ENCODE data around the gene TENT4A. TPM values are rescaled to one million over a fixed set of nuclear protein-coding genes. Genes with fewer than 3 reads are reported as not detected.

The TENT4A gene
- total RNA-seq, 8 experiments from 2014 or later, result 10.5 to 29.2 (median 21.0) TPM

DNA sequence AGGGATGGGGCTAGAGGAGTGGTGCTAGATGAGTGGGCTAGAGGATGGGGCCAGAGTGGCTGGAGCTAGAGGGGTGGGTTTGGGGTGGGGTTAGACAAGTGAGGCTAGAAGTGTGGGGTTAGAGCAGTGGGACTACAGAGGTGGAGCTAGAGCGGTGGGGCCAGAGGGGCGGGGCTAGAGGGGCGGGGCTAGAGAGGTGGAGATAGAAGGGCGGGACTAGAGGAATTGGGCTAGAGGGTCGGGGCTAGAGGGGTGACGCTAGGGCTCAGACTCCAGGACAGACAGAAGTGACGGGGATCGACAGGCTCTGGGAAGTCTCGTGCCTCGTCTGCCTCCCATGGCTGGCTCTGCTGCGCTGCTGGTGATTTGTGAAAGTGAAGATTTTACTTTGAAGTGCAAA lies 31.0 kb upstream of the TENT4A start:
- ATAC-seq (replicated peaks in 6 of 8), result no peak
- H3K27ac ChIP-seq, result no peak overlapping the region
- in situ Hi-C loops (cut with MboI; ENCODE audit: low pct_unique_long_range_greater_than_20kb in 2 of 9, low sequenced_read_pairs in 9 of 9, unreplicated experiment in 9 of 9), result no loop called here
- no peak overlapping the region for H3K4me3 ChIP-seq
- no peaks in the 10 kb centered on the region for H3K4me1 ChIP-seq (replicated peaks in 1 of 2)
- WGBS, 10 experiments, result 29 to 83% (median 47%) methylated on average over 1 to 3 of the region's 11 CpGs; no CpG with 5 or more reads in 7 of the 10 experiments

DNA sequence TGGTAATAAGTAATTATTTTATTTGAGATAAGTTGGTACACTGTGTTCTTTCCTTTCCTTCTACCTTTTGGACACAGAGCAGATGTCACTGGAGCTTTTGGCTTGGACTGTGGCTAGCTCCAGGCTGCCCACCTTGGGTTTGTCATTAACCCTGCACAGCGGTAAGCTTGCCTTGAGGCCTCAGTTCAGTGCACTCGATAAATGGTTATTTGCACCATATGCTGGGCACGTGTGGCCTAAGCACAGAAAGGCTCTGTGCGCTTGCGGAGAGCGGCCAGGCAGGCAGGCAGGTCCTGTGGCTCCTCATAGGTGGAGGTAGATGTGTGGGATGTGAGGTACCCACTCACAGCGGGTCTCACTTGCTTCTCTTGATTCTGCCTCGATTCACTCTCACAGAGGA lies 30.0 kb upstream of the TENT4A start:
- H3K4me1 ChIP-seq (replicated peaks in 1 of 2), result no peaks in the 10 kb centered on the region

DNA sequence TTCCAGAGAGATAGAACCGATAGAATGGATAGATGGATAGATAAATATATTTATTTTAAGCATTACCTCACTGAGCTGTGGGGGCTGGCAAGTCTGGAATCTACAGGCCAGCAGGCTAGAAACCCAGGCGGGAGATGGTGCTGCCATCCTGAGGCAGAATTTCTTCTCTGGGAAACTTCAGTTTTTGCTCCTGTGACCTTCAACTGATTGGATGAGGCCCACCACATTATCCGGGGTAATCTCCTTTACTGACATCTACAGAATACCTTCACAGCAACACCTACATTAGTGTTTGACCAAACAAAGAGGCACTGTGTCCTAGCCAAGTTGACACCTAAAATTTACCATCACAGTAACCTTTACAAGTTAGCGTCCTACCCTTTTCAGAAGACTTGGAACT lies 29.2 kb upstream of the TENT4A start:
- WGBS, 10 experiments, result 25 to 90% (median 73%) methylated on average over 2 to 3 of the region's 4 CpGs; no CpG with 5 or more reads in 1 of the 10 experiments
- ATAC-seq (replicated peaks in 6 of 8), result no peak
- in situ Hi-C loops (cut with MboI; ENCODE audit: low pct_unique_long_range_greater_than_20kb in 2 of 9, low sequenced_read_pairs in 9 of 9, unreplicated experiment in 9 of 9), result no loop called here

More for the DNA sequence above, 30.0 kb upstream of the TENT4A start:
- Histone ChIP-seq H3K27ac (no peak overlapping the region), H3K4me3 (no peak overlapping the region)
- in situ Hi-C loops (cut with MboI; ENCODE audit: low pct_unique_long_range_greater_than_20kb in 2 of 9, low sequenced_read_pairs in 9 of 9, unreplicated experiment in 9 of 9), result no loop called here
- no peak for ATAC-seq (replicated peaks in 6 of 8)
- WGBS, 10 experiments, result 0 to 100% (median 59%) methylated on average over 1 to 4 of the region's 8 CpGs; no CpG with 5 or more reads in 1 of the 10 experiments

DNA sequence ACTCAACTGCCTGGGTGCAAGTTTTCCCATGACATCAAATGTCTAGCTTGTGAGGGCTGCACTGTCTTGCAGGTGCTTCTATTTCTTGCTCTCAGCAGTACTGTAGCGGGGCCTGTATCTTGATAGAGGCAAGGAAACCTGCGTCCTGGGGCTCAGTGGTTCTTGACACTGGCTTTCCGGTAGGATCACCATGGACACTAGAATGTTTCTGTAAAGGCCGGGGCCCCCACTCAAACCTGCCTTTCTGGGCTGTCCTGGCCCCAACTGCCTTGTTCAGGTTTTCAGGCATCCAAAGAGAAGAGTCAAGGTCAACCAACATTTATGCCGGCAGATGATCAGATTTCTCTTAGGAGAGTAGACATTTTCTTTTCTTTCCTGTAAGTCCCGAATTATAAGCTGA lies 26.7 kb upstream of the TENT4A start:
- in situ Hi-C loops (cut with MboI; ENCODE audit: low pct_unique_long_range_greater_than_20kb in 2 of 9, low sequenced_read_pairs in 9 of 9, unreplicated experiment in 9 of 9), result no loop called here
- peak in 3 of 8 experiments; percentile 7 to 30 (median 16) for ATAC-seq (replicated peaks in 6 of 8)
- Histone ChIP-seq H3K4me1 (replicated peaks in 1 of 2) (no peaks in the 10 kb centered on the region), H3K27ac (no peak overlapping the region), H3K4me3 (peak overlapping the region in 1 of 5 donors; percentile 20)
- 0 to 50% (median 23%) methylated on average over 1 to 6 of the region's 6 CpGs; no CpG with 5 or more reads in 1 of the 10 experiments for WGBS, 10 experiments

More for the DNA sequence above, 29.2 kb upstream of the TENT4A start:
- no peak overlapping the region for H3K27ac ChIP-seq
- H3K4me3 ChIP-seq, result no peak overlapping the region
- no peaks in the 10 kb centered on the region for H3K4me1 ChIP-seq (replicated peaks in 1 of 2)

DNA sequence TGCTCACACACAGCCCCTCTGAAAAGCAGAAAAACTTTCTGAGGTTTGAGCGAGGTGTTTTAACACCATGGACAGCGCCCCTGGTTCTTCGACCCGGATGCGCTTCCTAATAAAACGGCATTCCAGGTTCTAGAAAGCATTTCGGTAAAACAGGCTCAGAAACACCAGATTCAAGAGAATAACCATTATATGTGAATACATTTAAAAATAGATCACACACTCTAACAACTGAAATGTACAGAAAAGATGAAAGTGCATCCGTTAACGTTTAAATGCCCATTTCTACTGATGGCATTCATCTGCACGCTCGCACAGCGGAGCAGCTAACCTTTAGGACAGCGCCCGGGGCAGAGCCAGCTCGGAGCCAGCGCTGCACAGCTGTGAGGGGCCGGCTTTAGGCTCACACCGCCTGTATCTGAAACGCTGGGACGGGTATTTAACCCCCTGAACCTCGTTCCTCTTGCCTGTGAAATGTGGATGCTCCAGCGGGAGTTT lies 26.3 kb upstream of the TENT4A start:
- H3K4me3 ChIP-seq, result peak overlapping the region in 4 of 5 donors; percentile 13 to 29 (median 19)
- WGBS, 10 experiments, result 0 to 16% (median 0%) methylated on average over 1 to 17 of the region's 22 CpGs
- no peak overlapping the region for H3K27ac ChIP-seq
- H3K4me1 ChIP-seq (replicated peaks in 1 of 2), result no peaks in the 10 kb centered on the region
- peak; percentile 69 to 94 (median 82) for ATAC-seq (replicated peaks in 6 of 8)
- in situ Hi-C loops (cut with MboI; ENCODE audit: low pct_unique_long_range_greater_than_20kb in 2 of 9, low sequenced_read_pairs in 9 of 9, unreplicated experiment in 9 of 9), result no loop called here

DNA sequence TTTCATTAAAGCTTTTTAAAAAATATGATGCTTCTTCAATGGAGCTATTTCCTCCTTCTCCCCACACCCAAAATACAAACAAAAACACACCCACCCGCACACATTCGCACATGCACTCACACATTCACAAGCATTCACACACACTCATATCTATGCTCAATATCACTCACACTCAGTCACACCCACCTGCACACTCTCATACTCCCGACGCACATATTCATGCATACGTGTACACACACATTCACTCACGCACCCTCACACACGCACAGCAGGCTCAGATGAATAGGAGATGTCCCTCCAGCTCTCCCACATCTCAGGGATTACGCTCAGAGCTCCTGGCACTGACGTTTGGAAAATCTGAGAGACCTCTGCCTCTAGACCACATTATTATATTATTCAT lies 25.7 kb upstream of the TENT4A start:
- no peak overlapping the region for H3K27ac ChIP-seq
- no peak overlapping the region for H3K4me3 ChIP-seq
- ATAC-seq (replicated peaks in 6 of 8), result peak in 1 of 8 experiments; percentile 61
- whole genome bisulfite sequencing, 10 experiments, result 16 to 86% (median 62%) methylated on average over 1 to 9 of the region's 9 CpGs; no CpG with 5 or more reads in 1 of the 10 experiments
- no peaks in the 10 kb centered on the region for H3K4me1 ChIP-seq (replicated peaks in 1 of 2)
- in situ Hi-C loops (cut with MboI; ENCODE audit: low pct_unique_long_range_greater_than_20kb in 2 of 9, low sequenced_read_pairs in 9 of 9, unreplicated experiment in 9 of 9), result no loop called here

DNA sequence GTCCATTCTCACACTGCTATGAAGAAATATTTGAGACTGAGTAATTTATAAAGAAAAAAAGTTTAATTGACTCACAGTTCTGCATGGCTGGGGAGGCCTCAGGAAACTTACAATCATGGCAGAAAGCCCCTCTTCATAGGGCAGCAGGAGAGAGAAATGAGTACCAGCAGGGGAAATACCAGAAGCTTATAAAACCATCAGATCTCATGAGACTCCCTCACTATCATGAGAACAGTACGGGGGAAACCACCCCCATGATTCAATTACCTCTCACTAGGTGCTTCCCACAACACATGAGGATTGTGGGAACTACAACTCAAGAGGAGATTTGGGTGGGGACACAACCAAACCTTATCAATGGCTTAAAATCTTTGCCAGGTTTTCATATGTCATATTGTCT lies 20.3 kb upstream of the TENT4A start:
- Histone ChIP-seq H3K4me1 (replicated peaks in 1 of 2) (no peaks in the 10 kb centered on the region), H3K4me3 (no peak overlapping the region), H3K27ac (no peak overlapping the region)
- in situ Hi-C loops (cut with MboI; ENCODE audit: low pct_unique_long_range_greater_than_20kb in 2 of 9, low sequenced_read_pairs in 9 of 9, unreplicated experiment in 9 of 9), result no loop called here
- 67 to 71% (median 71%) methylated on average over 1 of the region's 1 CpG; no CpG with 5 or more reads in 7 of the 10 experiments for WGBS, 10 experiments
- no peak for ATAC-seq (replicated peaks in 6 of 8)

DNA sequence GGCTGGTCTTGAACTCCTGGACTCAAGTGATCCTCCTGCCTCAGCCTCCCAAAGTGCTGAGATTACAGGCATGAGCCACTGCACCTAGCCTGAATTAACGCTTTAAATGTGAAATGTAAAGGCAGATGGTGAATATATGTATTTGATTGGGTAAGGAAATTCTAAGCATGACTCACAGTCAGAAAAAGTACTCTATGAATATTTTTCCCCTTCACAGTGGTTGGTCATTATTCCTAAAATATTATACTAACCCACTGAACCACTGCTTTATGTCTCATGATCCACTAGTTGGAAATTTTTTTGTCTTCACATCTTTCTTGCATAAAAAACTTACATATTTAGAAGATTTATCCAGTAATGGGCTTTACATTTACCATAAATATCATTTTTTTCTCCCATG lies 14.5 kb upstream of the TENT4A start:
- in situ Hi-C loops (cut with MboI; ENCODE audit: low pct_unique_long_range_greater_than_20kb in 2 of 9, low sequenced_read_pairs in 9 of 9, unreplicated experiment in 9 of 9), result no loop called here

DNA sequence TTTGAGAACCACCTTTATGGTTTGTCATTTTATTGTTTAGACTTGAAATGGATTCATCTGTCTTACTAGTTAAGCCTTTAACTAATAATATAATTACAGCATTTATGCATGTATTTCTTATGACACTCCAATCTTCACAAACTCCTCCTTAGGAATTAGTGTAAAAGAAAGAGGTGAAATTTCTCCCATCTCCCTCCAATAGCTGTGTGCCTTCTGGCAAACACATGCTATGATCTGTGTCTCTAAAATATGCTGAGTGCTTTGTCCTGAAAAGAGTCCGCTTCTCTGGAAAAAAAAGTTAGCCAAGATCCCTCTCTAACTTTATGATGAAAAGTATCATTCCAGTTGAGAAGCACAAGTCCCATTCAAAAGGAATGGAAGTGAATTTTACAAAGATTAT lies 13.9 kb upstream of the TENT4A start:
- H3K27ac ChIP-seq, result no peak overlapping the region
- ATAC-seq (replicated peaks in 6 of 8), result peak in 3 of 8 experiments; percentile 41 to 81 (median 57)
- 13 to 100% (median 89%) methylated on average over 1 of the region's 1 CpG; no CpG with 5 or more reads in 3 of the 10 experiments for WGBS, 10 experiments
- peaks cover 3 to 5% of the 10 kb centered on the region in 2 donors for H3K4me1 ChIP-seq (replicated peaks in 1 of 2)
- no peak overlapping the region for H3K4me3 ChIP-seq
- in situ Hi-C loops (cut with MboI; ENCODE audit: low pct_unique_long_range_greater_than_20kb in 2 of 9, low sequenced_read_pairs in 9 of 9, unreplicated experiment in 9 of 9), result no loop called here

More for the DNA sequence above, 14.5 kb upstream of the TENT4A start:
- ATAC-seq (replicated peaks in 6 of 8), result peak in 3 of 8 experiments; percentile 66 to 77 (median 70)
- Histone ChIP-seq H3K27ac (no peak overlapping the region), H3K4me3 (no peak overlapping the region), H3K4me1 (replicated peaks in 1 of 2) (peaks cover 3 to 5% of the 10 kb centered on the region in 2 donors)
- WGBS, 10 experiments, result 0 to 100% (median 100%) methylated on average over 1 of the region's 1 CpG; no CpG with 5 or more reads in 5 of the 10 experiments

DNA sequence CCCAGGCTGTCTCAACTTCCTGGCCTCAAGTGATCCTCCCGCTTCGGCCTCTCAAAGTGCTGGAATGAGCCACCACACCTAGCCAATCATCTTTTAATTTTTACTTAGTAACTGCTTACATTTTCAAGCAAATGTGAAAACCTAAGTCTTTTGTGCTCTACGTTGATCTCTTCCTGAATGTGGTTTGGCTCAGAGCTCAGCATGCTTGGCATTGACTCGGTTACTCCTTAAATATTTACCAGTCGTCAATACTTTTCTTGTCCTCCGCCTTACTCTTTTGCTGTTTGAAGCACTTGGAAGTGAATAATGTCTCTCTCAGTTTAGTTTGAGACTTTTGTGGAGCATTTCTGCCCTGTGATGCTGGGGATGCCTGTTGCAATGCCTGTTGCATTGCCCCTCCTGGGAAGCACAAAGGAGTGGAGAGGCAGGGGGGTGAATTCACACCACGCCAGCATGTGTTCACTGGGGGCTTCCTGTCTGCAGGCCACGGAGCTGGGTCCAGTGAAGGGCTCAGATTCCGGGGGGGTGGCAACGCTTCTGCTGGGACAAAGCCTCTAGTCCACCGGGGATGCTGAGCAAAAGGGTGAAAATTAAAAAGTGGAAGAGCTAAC lies 13.1 kb upstream of the TENT4A start:
- in situ Hi-C loops (cut with MboI; ENCODE audit: low pct_unique_long_range_greater_than_20kb in 2 of 9, low sequenced_read_pairs in 9 of 9, unreplicated experiment in 9 of 9), result no loop called here
- WGBS, 10 experiments, result 35 to 100% (median 63%) methylated on average over 2 to 11 of the region's 11 CpGs

DNA sequence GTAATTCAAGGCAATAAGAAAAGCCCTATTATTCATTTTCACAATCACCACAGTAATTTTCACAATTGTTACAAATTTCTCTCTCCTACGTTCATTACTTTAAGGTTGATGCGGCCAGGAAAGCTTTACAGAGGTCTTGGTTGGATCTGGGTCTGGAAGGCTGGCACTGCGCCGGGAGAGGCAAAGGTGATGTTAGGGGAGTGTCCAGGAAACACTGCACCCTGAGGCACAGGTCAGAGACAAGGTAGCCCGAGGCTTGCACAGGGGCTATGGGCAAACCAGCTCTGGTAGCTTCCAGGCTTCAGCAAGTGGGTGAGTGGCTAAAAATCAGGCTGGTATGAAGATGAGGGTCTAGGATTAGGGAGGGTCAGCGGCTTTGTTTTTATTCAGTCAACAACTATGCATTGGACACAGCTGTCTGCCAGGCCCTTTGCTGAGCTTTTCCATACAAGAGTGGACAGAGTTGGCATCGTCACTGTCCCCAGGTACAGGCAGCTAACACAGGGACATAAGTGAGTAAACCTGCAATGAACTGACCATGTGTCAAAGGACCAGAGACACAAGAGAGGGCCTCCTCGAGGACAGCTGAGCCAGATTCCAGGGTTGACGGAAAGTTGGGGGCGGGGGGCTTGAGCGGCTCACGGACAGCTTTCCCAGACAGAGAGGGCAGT lies 12.4 kb upstream of the TENT4A start:
- Histone ChIP-seq H3K27ac (no peak overlapping the region), H3K4me3 (no peak overlapping the region), H3K4me1 (replicated peaks in 1 of 2) (peaks cover 3 to 5% of the 10 kb centered on the region in 2 donors)
- in situ Hi-C loops (cut with MboI; ENCODE audit: low pct_unique_long_range_greater_than_20kb in 2 of 9, low sequenced_read_pairs in 9 of 9, unreplicated experiment in 9 of 9), result no loop called here
- no peak for ATAC-seq (replicated peaks in 6 of 8)
- WGBS, 10 experiments, result 60 to 92% (median 83%) methylated on average over 1 to 10 of the region's 12 CpGs; no CpG with 5 or more reads in 3 of the 10 experiments

More for the DNA sequence above, 13.1 kb upstream of the TENT4A start:
- H3K4me3 ChIP-seq, result no peak overlapping the region
- peak in 3 of 8 experiments; percentile 32 to 80 (median 36) for ATAC-seq (replicated peaks in 6 of 8)
- no peak overlapping the region for H3K27ac ChIP-seq
- peaks cover 3 to 5% of the 10 kb centered on the region in 2 donors for H3K4me1 ChIP-seq (replicated peaks in 1 of 2)

DNA sequence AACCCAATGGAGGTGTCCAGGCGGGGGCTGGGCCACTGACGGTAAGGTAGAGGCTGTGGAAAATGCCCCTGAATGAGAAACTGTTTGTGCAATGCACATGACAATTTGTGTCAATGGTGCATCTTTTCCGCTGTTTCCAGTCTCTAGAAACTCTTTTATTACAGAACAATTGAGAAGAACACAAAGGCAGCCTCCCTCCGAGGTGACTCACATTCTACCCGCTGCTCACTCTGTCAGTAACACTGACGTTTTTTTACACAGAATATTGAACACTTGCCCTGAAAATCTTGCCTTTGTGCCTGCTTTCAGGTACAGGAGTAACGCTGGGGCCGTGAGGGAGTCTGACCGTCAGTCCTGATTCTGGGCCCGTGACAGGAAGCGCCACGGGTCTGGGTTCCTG lies 11.7 kb upstream of the TENT4A start:
- WGBS, 10 experiments, result 20 to 77% (median 69%) methylated on average over 1 to 6 of the region's 12 CpGs; no CpG with 5 or more reads in 4 of the 10 experiments
- in situ Hi-C loops (cut with MboI; ENCODE audit: low pct_unique_long_range_greater_than_20kb in 2 of 9, low sequenced_read_pairs in 9 of 9, unreplicated experiment in 9 of 9), result no loop called here
- peaks cover 3 to 5% of the 10 kb centered on the region in 2 donors for H3K4me1 ChIP-seq (replicated peaks in 1 of 2)
- H3K27ac ChIP-seq, result no peak overlapping the region
- ATAC-seq (replicated peaks in 6 of 8), result peak in 5 of 8 experiments; percentile 39 to 84 (median 80)
- no peak overlapping the region for H3K4me3 ChIP-seq

DNA sequence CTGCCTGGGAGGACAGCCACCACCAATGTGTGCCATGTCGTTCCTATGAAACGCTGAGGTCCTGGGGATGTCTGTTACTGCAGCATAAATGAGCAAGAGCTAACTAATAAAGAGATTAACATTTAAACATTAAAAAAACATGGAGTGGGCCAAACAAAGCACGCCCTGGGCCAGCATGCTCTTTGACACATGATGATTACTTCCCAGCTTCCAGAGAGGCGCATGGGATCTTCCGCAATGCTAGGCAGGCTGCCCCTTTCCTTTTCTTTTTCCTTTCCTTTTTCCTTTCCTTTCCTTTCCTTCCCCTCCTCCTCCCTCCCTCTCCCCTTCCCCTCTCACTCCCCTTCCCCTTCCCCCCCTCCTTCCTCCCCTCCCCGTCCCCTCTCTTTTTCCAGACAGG lies 10.6 kb upstream of the TENT4A start:
- no peak overlapping the region for H3K27ac ChIP-seq
- 73% methylated on average over 3 of the region's 6 CpGs; no CpG with 5 or more reads in 9 of the 10 experiments for WGBS, 10 experiments
- no peak overlapping the region for H3K4me3 ChIP-seq
- no peak for ATAC-seq (replicated peaks in 6 of 8)
- peaks cover 3 to 5% of the 10 kb centered on the region in 2 donors for H3K4me1 ChIP-seq (replicated peaks in 1 of 2)
- in situ Hi-C loops (cut with MboI; ENCODE audit: low pct_unique_long_range_greater_than_20kb in 2 of 9, low sequenced_read_pairs in 9 of 9, unreplicated experiment in 9 of 9), result no loop called here

Measured in motor neuron (in vitro differentiated cells).